ENCODE data around the gene HAUS7. TPM values are rescaled to one million over a fixed set of nuclear protein-coding genes. Genes with fewer than 3 reads are reported as not detected.

The HAUS7 gene
- total and polyA plus RNA-seq, 2 experiments from 2014 or later = 59.8 to 77.9 TPM

DNA sequence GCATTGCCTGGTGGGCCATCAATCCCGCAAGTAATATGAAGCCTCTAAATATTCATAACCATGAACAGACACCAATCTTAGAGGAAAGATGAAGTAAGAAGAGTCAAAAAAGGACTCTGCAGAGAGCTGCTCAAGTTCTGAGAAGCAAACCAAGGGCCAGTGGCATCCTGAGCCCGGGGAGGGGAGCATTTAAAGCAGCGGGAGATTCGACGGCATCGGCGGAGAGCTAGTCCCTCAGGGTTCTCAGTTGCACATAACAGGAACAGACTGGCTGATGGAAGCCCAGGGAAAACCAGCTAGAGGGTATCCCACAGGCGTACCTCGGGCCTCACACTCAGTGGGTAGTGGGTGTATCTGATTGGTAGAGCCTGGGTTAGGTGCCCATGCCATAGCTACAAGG is 64.4 kb downstream of the HAUS7 start:
- Histone ChIP-seq H3K4me2 (no peak overlapping the region), H3K27me3 (ENCODE audit: insufficient read depth) (0 out of 2 replicates have a peak, but pooled peaks cover 6% of the 10 kb centered on the region), H4K20me1 (replicated peaks; ENCODE audit: insufficient read depth) (no peaks in the 10 kb centered on the region), H3K4me1 (ENCODE audit: insufficient read depth) (no peaks in the 10 kb centered on the region), H3K79me2 (replicated peaks; ENCODE audit: insufficient read depth) (no peaks in the 10 kb centered on the region), H3K9me2 (ENCODE audit: insufficient read depth) (no peaks in the 10 kb centered on the region), H3K4me3 (no peak overlapping the region), H2AFZ (no peak overlapping the region), H3K27ac (ENCODE audit: low read depth) (no peak overlapping the region), H3K36me3 (ENCODE audit: insufficient read depth) (no peaks in the 10 kb centered on the region), H3F3A (replicated peaks; ENCODE audit: low read depth) (no peaks in the 10 kb centered on the region)
- no peak for TF ChIP-seq ETS1 (IDR thresholded peaks at IDR 0.05)
- no peaks in the 10 kb centered on the region for H3K36me3 Mint-ChIP-seq (ENCODE audit: low read depth)
- no peak overlapping the region for H3K27ac Mint-ChIP-seq
- H3K9me3 Mint-ChIP-seq = no peaks in the 10 kb centered on the region; the same call in 1 of the 3 replicates
- no peak for ATAC-seq
- no peak overlapping the region for H3K4me3 Mint-ChIP-seq
- H3K4me1 Mint-ChIP-seq = peaks cover 4% of the 10 kb centered on the region; the same call in 2 of the 3 replicates
- no peak for DNase-seq (ENCODE audit: low spot score)
- peaks cover 12% of the 10 kb centered on the region for H3K27me3 Mint-ChIP-seq (ENCODE audit: insufficient read depth, low read depth, poor library complexity)

DNA sequence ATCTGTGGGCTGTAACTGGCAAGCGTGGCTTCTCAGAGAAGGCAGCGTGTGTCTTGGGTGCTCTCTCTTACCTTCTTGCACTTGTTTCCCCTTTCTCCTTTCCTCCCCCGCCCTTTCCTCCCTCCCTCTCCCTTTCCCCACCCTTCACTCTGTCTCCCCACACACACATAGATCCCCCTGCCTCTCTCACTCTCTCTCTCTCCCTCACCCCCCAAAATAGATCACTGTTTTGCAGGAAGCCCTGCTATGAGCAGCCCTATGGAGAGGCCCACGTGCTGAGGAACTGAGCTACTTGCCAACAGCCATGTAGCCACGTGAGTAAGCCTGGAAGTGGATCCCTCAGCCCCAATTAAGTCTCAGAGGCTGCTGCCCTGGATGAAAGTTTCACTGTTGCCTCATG is 65.0 kb downstream of the HAUS7 start:
- Histone ChIP-seq H3K4me2 (no peak overlapping the region), H3K36me3 (ENCODE audit: insufficient read depth) (no peaks in the 10 kb centered on the region), H2AFZ (no peak overlapping the region), H3K27me3 (ENCODE audit: insufficient read depth) (0 out of 2 replicates have a peak, but pooled peaks cover under 1% of the 10 kb centered on the region), H3F3A (replicated peaks; ENCODE audit: low read depth) (no peaks in the 10 kb centered on the region), H3K9me2 (ENCODE audit: insufficient read depth) (no peaks in the 10 kb centered on the region), H3K4me1 (ENCODE audit: insufficient read depth) (no peaks in the 10 kb centered on the region), H3K79me2 (replicated peaks; ENCODE audit: insufficient read depth) (no peaks in the 10 kb centered on the region), H3K27ac (ENCODE audit: low read depth) (no peak overlapping the region), H4K20me1 (replicated peaks; ENCODE audit: insufficient read depth) (no peaks in the 10 kb centered on the region), H3K4me3 (no peak overlapping the region)
- H3K36me3 Mint-ChIP-seq (ENCODE audit: low read depth) = no peaks in the 10 kb centered on the region
- H3K4me3 Mint-ChIP-seq = no peak overlapping the region
- no peak for ATAC-seq
- H3K27me3 Mint-ChIP-seq (ENCODE audit: insufficient read depth, low read depth, poor library complexity) = peaks cover 7% of the 10 kb centered on the region
- no peak overlapping the region for H3K27ac Mint-ChIP-seq
- H3K9me3 Mint-ChIP-seq = no peaks in the 10 kb centered on the region; the same call in 1 of the 3 replicates
- DNase-seq (ENCODE audit: low spot score) = no peak
- H3K4me1 Mint-ChIP-seq = no peaks in the 10 kb centered on the region
- TF ChIP-seq POLR2AphosphoS5 (IDR thresholded peaks at IDR 0.05; ENCODE audit: low read depth) (no peak), JUNB (IDR thresholded peaks at IDR 0.05; ENCODE audit: unreplicated experiment) (no peak), NANOG (IDR thresholded peaks at IDR 0.05; ENCODE audit: borderline replicate concordance) (no peak), EZH2phosphoT487 (IDR thresholded peaks at IDR 0.05; ENCODE audit: unreplicated experiment) (no peak), CREB1 (CRISPR knock-in tag; IDR thresholded peaks at IDR 0.05; ENCODE audit: low read depth) (no peak), ZNF114 (CRISPR knock-in tag; IDR thresholded peaks at IDR 0.05) (no peak), ZNF331 (CRISPR knock-in tag; IDR thresholded peaks at IDR 0.05; ENCODE audit: low read depth) (no peak), EZH2 (IDR thresholded peaks at IDR 0.05; ENCODE audit: low read depth, unreplicated experiment) (no peak)
- TF ChIP-seq, protein P1, sequence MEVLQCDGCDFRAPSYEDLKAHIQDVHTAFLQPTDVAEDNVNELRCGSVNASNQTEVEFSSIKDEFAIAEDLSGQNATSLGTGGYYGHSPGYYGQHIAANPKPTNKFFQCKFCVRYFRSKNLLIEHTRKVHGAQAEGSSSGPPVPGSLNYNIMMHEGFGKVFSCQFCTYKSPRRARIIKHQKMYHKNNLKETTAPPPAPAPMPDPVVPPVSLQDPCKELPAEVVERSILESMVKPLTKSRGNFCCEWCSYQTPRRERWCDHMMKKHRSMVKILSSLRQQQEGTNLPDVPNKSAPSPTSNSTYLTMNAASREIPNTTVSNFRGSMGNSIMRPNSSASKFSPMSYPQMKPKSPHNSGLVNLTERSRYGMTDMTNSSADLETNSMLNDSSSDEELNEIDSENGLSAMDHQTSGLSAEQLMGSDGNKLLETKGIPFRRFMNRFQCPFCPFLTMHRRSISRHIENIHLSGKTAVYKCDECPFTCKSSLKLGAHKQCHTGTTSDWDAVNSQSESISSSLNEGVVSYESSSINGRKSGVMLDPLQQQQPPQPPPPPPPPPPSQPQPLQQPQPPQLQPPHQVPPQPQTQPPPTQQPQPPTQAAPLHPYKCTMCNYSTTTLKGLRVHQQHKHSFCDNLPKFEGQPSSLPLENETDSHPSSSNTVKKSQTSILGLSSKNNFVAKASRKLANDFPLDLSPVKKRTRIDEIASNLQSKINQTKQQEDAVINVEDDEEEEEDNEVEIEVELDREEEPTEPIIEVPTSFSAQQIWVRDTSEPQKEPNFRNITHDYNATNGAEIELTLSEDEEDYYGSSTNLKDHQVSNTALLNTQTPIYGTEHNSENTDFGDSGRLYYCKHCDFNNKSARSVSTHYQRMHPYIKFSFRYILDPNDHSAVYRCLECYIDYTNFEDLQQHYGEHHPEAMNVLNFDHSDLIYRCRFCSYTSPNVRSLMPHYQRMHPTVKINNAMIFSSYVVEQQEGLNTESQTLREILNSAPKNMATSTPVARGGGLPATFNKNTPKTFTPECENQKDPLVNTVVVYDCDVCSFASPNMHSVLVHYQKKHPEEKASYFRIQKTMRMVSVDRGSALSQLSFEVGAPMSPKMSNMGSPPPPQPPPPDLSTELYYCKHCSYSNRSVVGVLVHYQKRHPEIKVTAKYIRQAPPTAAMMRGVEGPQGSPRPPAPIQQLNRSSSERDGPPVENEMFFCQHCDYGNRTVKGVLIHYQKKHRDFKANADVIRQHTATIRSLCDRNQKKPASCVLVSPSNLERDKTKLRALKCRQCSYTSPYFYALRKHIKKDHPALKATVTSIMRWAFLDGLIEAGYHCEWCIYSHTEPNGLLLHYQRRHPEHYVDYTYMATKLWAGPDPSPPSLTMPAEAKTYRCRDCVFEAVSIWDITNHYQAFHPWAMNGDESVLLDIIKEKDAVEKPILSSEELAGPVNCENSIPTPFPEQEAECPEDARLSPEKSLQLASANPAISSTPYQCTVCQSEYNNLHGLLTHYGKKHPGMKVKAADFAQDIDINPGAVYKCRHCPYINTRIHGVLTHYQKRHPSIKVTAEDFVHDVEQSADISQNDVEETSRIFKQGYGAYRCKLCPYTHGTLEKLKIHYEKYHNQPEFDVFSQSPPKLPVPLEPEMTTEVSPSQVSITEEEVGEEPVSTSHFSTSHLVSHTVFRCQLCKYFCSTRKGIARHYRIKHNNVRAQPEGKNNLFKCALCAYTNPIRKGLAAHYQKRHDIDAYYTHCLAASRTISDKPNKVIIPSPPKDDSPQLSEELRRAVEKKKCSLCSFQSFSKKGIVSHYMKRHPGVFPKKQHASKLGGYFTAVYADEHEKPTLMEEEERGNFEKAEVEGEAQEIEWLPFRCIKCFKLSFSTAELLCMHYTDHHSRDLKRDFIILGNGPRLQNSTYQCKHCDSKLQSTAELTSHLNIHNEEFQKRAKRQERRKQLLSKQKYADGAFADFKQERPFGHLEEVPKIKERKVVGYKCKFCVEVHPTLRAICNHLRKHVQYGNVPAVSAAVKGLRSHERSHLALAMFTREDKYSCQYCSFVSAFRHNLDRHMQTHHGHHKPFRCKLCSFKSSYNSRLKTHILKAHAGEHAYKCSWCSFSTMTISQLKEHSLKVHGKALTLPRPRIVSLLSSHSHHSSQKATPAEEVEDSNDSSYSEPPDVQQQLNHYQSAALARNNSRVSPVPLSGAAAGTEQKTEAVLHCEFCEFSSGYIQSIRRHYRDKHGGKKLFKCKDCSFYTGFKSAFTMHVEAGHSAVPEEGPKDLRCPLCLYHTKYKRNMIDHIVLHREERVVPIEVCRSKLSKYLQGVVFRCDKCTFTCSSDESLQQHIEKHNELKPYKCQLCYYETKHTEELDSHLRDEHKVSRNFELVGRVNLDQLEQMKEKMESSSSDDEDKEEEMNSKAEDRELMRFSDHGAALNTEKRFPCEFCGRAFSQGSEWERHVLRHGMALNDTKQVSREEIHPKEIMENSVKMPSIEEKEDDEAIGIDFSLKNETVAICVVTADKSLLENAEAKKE (CRISPR knock-in tag; IDR thresholded peaks at IDR 0.05) = no peak
- TF ChIP-seq, protein P2, sequence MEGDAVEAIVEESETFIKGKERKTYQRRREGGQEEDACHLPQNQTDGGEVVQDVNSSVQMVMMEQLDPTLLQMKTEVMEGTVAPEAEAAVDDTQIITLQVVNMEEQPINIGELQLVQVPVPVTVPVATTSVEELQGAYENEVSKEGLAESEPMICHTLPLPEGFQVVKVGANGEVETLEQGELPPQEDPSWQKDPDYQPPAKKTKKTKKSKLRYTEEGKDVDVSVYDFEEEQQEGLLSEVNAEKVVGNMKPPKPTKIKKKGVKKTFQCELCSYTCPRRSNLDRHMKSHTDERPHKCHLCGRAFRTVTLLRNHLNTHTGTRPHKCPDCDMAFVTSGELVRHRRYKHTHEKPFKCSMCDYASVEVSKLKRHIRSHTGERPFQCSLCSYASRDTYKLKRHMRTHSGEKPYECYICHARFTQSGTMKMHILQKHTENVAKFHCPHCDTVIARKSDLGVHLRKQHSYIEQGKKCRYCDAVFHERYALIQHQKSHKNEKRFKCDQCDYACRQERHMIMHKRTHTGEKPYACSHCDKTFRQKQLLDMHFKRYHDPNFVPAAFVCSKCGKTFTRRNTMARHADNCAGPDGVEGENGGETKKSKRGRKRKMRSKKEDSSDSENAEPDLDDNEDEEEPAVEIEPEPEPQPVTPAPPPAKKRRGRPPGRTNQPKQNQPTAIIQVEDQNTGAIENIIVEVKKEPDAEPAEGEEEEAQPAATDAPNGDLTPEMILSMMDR (conservative IDR thresholded peaks at IDR 0.05; ENCODE audit: low read depth in 2 of 2) = no peak

Data from GM23338 (cell line).